Mucosa of stomach (tissue), 1 donor: ENCODE measurements around the gene CD33.

Source experiments
- H3K27me3 ChIP-seq: one replicate; pipeline ENCODE4 v1.7.0; 2013; ENCODE audit warnings: mild to moderate bottlenecking, low read length; ENCODE audit not compliant: control insufficient read depth, insufficient read depth
- H3K36me3 ChIP-seq: one replicate; pipeline ENCODE4 v1.7.0; 2013; ENCODE audit warnings: low read length; ENCODE audit not compliant: control insufficient read depth, insufficient read depth
- H3K4me1 ChIP-seq: one replicate; pipeline ENCODE4 v1.7.0; 2013; ENCODE audit warnings: mild to moderate bottlenecking, low read length; ENCODE audit not compliant: control insufficient read depth, insufficient read depth
- H3K4me3 ChIP-seq: one replicate; pipeline ENCODE4 v1.7.0; 2013; ENCODE audit warnings: low read length
- H3K9ac ChIP-seq: one replicate; pipeline ENCODE4 v1.7.0; 2013; ENCODE audit warnings: mild to moderate bottlenecking, low read length, moderate library complexity
- H3K9me3 ChIP-seq: one replicate; pipeline ENCODE4 v1.7.0; 2013; ENCODE audit warnings: mild to moderate bottlenecking, low read length, moderate library complexity; ENCODE audit not compliant: control insufficient read depth
- donor health status: Pancreatic carcinoma.

CD33 gene

GRCh38 chr19:51250786-51251467 is 26.0 kb downstream of the CD33 start, which contains the start of gene SIGLECL1:
Gene SIGLECL1, plus strand, starts transcription at chr19:51251080. Its CDS starts 12,993 bp downstream, at chr19:51264073.
- no peaks in the 10 kb centered on the region for H3K27me3 ChIP-seq
- no peak within 1 kb of the TSS for H3K9ac ChIP-seq
- no peaks in the 10 kb centered on the region for H3K9me3 ChIP-seq
- H3K4me1 ChIP-seq = no peaks in the 10 kb centered on the region
- no peaks in the 10 kb centered on the region for H3K36me3 ChIP-seq
- H3K4me3 ChIP-seq = no peak within 1 kb of the TSS

- no peaks in the 10 kb centered on the region for H3K27me3 ChIP-seq
- H3K4me3 ChIP-seq = no peak overlapping the region
- no peaks in the 10 kb centered on the region for H3K9me3 ChIP-seq
- no peaks in the 10 kb centered on the region for H3K36me3 ChIP-seq
- H3K4me1 ChIP-seq = no peaks in the 10 kb centered on the region
- H3K9ac ChIP-seq = no peak overlapping the region
These were observed 26.6 kb downstream of the CD33 start for GRCh38 chr19:51251468-51251820.

GRCh38 chr19:51252306-51253079 is 27.6 kb downstream of the CD33 start:
- H3K9me3 ChIP-seq = no peaks in the 10 kb centered on the region
- no peak overlapping the region for H3K9ac ChIP-seq
- no peak overlapping the region for H3K4me3 ChIP-seq
- no peaks in the 10 kb centered on the region for H3K27me3 ChIP-seq
- no peaks in the 10 kb centered on the region for H3K4me1 ChIP-seq
- no peaks in the 10 kb centered on the region for H3K36me3 ChIP-seq

GRCh38 chr19:51253088-51253806 is 28.4 kb downstream of the CD33 start:
- no peak overlapping the region for H3K9ac ChIP-seq
- H3K9me3 ChIP-seq = no peaks in the 10 kb centered on the region
- no peak overlapping the region for H3K4me3 ChIP-seq
- H3K4me1 ChIP-seq = no peaks in the 10 kb centered on the region
- no peaks in the 10 kb centered on the region for H3K27me3 ChIP-seq
- no peaks in the 10 kb centered on the region for H3K36me3 ChIP-seq

GRCh38 chr19:51256155-51256625 is 31.3 kb downstream of the CD33 start:
- Histone ChIP-seq H3K9ac (no peak overlapping the region), H3K9me3 (no peaks in the 10 kb centered on the region), H3K27me3 (no peaks in the 10 kb centered on the region)

GRCh38 chr19:51257471-51257870 is 32.6 kb downstream of the CD33 start:
- H3K36me3 ChIP-seq = no peaks in the 10 kb centered on the region
- H3K9me3 ChIP-seq = no peaks in the 10 kb centered on the region
- H3K9ac ChIP-seq = no peak overlapping the region
- H3K27me3 ChIP-seq = no peaks in the 10 kb centered on the region
- no peaks in the 10 kb centered on the region for H3K4me1 ChIP-seq
- H3K4me3 ChIP-seq = no peak overlapping the region

More at GRCh38 chr19:51256155-51256625, 31.3 kb downstream of the CD33 start:
- Histone ChIP-seq H3K36me3 (no peaks in the 10 kb centered on the region), H3K4me3 (no peak overlapping the region), H3K4me1 (no peaks in the 10 kb centered on the region)

- Histone ChIP-seq H3K27me3 (no peaks in the 10 kb centered on the region), H3K9ac (no peak overlapping the region), H3K36me3 (no peaks in the 10 kb centered on the region), H3K9me3 (no peaks in the 10 kb centered on the region), H3K4me3 (no peak overlapping the region), H3K4me1 (no peaks in the 10 kb centered on the region)
These were observed 33.6 kb downstream of the CD33 start for GRCh38 chr19:51258165-51259160.

GRCh38 chr19:51259348-51260245 is 34.7 kb downstream of the CD33 start:
- Histone ChIP-seq H3K36me3 (no peaks in the 10 kb centered on the region), H3K9me3 (no peaks in the 10 kb centered on the region), H3K4me1 (no peaks in the 10 kb centered on the region), H3K4me3 (no peak overlapping the region), H3K9ac (no peak overlapping the region), H3K27me3 (no peaks in the 10 kb centered on the region)

DNA sequence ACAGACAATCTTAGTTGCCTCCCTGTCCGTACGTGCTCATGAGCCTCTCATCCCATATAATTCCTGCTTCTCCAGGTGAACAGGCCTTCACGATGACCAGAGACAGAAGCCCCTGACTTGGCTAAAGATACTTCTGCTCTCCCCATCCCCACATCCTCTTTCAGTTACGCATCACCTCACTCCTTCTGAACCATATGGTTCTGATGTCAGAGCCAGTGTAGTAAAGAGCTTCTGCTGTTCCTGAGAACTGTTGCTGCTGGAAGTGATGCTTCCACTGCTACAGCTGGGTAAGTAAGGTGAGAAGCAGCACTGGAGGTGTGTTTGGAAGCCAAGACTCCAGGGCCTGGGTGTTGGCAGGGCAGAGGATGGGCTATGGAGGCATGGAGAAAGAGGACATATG is 38.9 kb downstream of the CD33 start:
- no peak overlapping the region for H3K9ac ChIP-seq
- H3K4me1 ChIP-seq = no peaks in the 10 kb centered on the region
- H3K27me3 ChIP-seq = no peaks in the 10 kb centered on the region
- H3K36me3 ChIP-seq = no peaks in the 10 kb centered on the region
- no peak overlapping the region for H3K4me3 ChIP-seq
- H3K9me3 ChIP-seq = no peaks in the 10 kb centered on the region

DNA sequence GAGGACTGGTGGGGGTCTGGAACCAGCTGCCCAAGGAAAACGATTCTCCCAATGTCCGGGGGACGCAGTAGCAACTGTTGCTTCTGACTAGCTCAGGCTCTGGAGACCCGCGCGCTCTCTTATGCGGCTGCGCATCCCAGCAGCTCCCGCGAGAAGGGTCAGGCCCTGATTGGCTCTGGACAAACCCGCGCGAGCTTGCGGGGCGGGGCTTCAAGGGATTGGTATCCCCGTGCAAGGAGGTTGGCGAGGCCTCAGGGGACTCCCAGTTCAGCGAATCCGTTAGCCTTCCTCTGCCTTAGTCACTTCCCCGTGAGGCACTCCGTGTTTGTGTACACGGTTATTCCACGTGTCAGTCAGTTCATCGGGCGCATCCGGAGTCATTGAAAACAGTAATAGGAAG is 46.2 kb downstream of the CD33 start:
- H3K4me3 ChIP-seq = no peak overlapping the region
- H3K9me3 ChIP-seq = no peaks in the 10 kb centered on the region
- no peaks in the 10 kb centered on the region for H3K4me1 ChIP-seq
- H3K36me3 ChIP-seq = no peaks in the 10 kb centered on the region
- H3K9ac ChIP-seq = no peak overlapping the region
- no peaks in the 10 kb centered on the region for H3K27me3 ChIP-seq
